NCI-H1694 (cell line): ENCODE results near the gene ZNF493.

Experiments
- DNase-seq: peaks from one replicate; lab custom pipeline; 2025; lab: John Stamatoyannopoulos, UW

Gene ZNF493

DNA sequence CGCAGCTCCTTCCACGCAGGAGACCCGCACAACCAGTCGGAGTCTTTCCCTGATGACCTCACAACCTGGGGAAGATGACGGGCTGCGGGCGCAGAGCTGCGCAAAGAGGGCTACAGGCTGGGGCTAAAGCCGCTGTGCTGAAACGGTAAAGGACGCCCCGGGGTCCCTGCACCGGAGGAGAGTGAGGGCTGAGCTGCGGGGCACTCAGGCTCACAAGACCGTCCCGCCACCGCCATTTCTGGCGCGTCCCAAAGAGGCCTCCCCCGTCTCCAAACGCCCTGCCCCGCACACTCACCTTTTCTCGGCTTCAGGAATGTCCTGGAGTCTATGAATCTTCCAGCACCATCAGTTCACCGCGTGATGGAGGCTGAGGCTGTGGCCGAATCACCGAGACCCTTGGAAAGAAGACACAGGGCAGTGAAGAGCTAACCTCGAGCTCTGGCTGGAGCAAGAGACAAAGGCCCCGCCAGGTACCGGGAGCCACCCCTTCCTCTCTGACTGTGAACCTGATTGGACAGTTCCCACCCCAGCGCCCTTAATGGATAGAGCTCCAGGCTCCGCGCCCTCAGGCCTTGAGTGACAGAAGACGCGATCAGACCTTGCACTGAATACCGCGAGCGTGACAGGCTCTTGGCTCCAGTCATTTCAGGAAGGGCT is 66.6 kb downstream of the ZNF493 start:
- no peak for DNase-seq

DNA sequence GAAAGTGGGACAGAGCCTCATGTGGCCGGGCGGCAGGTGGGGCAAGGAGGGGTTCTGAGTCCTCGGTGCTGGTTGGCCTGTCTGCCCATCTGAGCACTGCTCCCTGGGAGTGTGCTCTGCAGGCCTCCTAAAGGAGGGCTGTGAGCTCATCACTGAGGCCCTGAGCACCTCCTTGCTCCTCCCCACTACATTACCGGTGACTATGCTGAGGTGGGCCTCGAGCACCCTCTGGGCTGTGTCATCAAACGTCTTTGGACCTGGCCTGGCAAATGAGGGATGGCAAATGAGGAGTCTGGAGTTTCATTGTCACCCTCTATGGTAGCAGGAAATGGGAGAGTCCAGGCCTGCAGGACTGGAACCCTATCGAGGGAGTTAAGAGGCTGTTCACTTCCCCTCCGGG is 69.7 kb downstream of the ZNF493 start:
- DNase-seq, result no peak

DNA sequence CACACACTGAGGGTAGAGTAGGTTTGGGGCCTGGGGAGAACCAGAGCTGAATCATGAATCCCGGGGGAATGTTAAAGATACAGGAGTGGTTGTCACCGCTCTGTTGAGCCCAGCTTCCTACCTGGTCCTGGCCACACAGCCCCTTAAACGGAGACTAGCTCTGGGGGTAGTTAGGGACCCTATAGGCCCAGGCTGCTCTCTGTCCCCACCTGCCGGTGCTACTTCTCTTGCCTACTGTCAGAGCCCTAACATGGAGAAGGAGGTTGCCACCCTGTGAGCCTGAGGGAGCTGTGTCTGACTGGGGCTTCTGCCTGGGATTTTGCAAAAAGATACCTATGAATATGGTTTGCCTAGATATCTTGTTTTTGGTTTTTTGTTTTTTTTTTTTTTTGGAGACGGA is 71.9 kb downstream of the ZNF493 start:
- no peak for DNase-seq

DNA sequence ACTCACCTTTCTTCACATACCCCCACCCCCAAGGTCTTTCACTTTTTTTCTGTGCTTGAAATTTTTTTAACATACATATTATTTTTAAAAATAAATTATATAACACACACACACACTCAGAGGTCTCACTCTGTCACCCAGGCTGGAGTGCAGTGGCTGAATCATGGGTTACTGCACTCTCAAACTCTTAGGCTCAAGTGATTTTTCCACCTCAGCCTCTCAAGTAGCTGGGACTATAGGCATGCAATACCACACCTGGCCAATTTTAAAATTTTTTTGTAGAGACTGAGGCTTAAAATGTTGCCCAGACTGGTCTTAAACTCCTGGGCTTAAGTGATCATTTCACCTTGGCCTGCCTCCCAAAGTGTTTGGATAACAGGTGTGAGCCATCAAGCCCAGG is 75.6 kb downstream of the ZNF493 start:
- no peak for DNase-seq

DNA sequence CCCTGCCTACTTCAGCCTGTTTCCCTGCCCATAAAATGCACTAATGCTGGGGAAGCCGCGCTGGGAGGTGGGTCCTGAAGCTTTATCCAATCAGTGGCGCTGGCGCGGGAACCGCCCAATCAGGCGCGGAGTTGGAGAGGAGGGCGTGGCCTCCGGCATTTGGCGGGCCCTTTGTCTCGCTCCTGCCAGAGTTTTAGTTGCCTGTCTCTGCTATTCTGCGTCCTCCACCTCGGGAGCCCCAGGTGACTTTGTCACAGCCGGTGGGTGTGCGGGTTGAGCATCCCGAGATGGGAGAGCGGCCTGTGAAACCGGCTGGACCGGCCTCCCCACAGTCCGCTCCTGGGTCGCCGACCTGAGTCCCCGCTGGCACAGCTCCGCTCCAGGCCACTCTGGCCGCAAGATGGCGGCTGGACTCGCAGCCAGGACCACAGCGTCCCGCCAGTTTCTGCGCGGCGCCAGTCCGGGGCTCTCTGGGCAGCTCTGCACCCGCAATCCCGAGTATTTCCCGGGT is 77.8 kb downstream of the ZNF493 start:
- no peak for DNase-seq
